Lower leg skin (tissue), 3 donors: ENCODE measurements around the gene LASP1NB.

Experiments used
- POLR2A ChIP-seq, 2 donors: fragments of 450-650 bp; IDR thresholded peaks; one replicate each; pipeline ENCODE4 v1.6.1; 2016 to 2017; ENCODE audit warnings: antibody characterized with exemption in 2 of 2, mild to moderate bottlenecking in 1 of 2, moderate library complexity in 1 of 2
- TF ChIP-seq, protein P1 (sequence below), 3 donors: fragments of 450-650 bp; IDR thresholded peaks; one replicate each; pipeline ENCODE4 v1.5.1; 2016; ENCODE audit warnings: antibody characterized with exemption in 3 of 3, mild to moderate bottlenecking in 3 of 3, moderate library complexity in 2 of 3

DNA sequence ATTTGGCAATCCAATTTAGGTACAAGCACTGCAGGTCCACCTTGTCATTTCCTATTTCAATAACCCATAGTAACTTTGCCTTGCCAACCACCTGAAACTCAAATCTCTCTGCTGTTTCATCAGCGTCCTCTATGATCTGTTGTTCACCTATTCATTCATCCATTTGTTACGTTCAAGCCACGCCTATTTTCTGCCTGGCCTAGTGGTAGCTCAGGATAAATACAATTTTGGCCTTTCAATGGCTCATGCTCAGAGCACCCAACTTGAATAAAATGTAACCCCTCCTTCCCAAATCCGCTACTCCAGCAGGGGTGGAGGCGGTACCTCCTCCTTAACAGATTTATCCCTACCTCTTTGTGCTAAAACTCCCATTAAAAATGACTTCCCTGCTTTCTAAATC is 45.4 kb downstream of the LASP1NB start:
- TF ChIP-seq, protein P1, sequence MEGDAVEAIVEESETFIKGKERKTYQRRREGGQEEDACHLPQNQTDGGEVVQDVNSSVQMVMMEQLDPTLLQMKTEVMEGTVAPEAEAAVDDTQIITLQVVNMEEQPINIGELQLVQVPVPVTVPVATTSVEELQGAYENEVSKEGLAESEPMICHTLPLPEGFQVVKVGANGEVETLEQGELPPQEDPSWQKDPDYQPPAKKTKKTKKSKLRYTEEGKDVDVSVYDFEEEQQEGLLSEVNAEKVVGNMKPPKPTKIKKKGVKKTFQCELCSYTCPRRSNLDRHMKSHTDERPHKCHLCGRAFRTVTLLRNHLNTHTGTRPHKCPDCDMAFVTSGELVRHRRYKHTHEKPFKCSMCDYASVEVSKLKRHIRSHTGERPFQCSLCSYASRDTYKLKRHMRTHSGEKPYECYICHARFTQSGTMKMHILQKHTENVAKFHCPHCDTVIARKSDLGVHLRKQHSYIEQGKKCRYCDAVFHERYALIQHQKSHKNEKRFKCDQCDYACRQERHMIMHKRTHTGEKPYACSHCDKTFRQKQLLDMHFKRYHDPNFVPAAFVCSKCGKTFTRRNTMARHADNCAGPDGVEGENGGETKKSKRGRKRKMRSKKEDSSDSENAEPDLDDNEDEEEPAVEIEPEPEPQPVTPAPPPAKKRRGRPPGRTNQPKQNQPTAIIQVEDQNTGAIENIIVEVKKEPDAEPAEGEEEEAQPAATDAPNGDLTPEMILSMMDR (IDR thresholded peaks at IDR 0.05) = no peak
- TF ChIP-seq POLR2A (IDR thresholded peaks at IDR 0.05) = no peak
